Lower leg skin (tissue), 4 donors: ENCODE results near the gene EPHA4. TPM values are rescaled to one million over a fixed set of nuclear protein-coding genes. Genes with fewer than 3 reads are reported as not detected.

Source experiments
- DNase-seq, 2 donors: peaks; one replicate each; pipeline ENCODE4 v3.0.0-alpha.2; 2019; ENCODE audit warnings: low spot score in 2 of 2
- H3K4me3 ChIP-seq: fragments of 200-600 bp; sonication (generic); 2 replicates; pipeline ENCODE4 v1.5.1; 2017; ENCODE audit warnings: mild to moderate bottlenecking, low read depth; ENCODE audit not compliant: poor library complexity, severe bottlenecking
- POLR2A ChIP-seq, 2 donors: fragments of 450-650 bp; IDR thresholded peaks; one replicate each; pipeline ENCODE4 v1.6.1; 2016 to 2017; ENCODE audit warnings: antibody characterized with exemption in 2 of 2, mild to moderate bottlenecking in 1 of 2, moderate library complexity in 1 of 2
- WGBS, 2 donors: methylation state at CpG; one replicate each; pipeline ENCODE4 v1.1.5; 2018; 5-methylcytosine and 5-hydroxymethylcytosine counted together
- intact Hi-C: fragments of 100-400 bp; cut with DNase I; formaldehyde crosslinking; loops from one replicate; pipeline ENCODE4 v1.15.0; 2023; ENCODE audit warnings: low total_unique reads
- total RNA-seq, 4 donors: library from RNA; depleted of rRNA; stranded (reverse); fragments of >200 nt; gene quantifications; one replicate each; pipeline ENCODE4 v1.1.0, GENCODE V29; 2016
- TF ChIP-seq, protein P1 (sequence below), 3 donors: fragments of 450-650 bp; IDR thresholded peaks; one replicate each; pipeline ENCODE4 v1.5.1; 2016; ENCODE audit warnings: antibody characterized with exemption in 3 of 3, mild to moderate bottlenecking in 3 of 3, moderate library complexity in 2 of 3

The EPHA4 gene
- total RNA-seq, 4 donors from 2014 or later, result 35.2 to 63.1 (median 53.7) TPM

DNA sequence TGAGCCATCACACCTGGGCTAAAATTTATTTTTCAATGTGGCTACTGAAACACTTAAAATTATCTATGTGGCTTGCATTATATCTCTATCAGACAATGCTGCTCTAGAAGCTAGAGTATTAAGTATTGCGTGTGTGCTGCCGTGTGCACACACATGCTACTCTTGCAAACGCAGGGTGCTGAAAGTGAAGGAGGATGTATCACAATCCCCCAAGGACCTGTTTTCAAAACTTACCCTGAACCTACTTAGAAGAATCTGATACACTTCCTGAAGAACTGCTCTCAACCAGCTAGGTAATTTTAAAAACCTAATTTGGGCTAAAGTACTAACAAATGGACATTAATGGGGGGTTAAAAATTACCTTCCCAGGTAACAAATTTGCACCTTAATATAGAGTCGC lies 66.5 kb downstream of the EPHA4 start:
- TF ChIP-seq POLR2A (IDR thresholded peaks at IDR 0.05), result no peak
- TF ChIP-seq, protein P1, sequence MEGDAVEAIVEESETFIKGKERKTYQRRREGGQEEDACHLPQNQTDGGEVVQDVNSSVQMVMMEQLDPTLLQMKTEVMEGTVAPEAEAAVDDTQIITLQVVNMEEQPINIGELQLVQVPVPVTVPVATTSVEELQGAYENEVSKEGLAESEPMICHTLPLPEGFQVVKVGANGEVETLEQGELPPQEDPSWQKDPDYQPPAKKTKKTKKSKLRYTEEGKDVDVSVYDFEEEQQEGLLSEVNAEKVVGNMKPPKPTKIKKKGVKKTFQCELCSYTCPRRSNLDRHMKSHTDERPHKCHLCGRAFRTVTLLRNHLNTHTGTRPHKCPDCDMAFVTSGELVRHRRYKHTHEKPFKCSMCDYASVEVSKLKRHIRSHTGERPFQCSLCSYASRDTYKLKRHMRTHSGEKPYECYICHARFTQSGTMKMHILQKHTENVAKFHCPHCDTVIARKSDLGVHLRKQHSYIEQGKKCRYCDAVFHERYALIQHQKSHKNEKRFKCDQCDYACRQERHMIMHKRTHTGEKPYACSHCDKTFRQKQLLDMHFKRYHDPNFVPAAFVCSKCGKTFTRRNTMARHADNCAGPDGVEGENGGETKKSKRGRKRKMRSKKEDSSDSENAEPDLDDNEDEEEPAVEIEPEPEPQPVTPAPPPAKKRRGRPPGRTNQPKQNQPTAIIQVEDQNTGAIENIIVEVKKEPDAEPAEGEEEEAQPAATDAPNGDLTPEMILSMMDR (IDR thresholded peaks at IDR 0.05), result no peak
- intact Hi-C loops, result no loop called here
- H3K4me3 ChIP-seq, result no peak overlapping the region
- WGBS, 2 donors, result 95 to 97% methylated on average over 4 of the region's 4 CpGs
- no peak for DNase-seq

DNA sequence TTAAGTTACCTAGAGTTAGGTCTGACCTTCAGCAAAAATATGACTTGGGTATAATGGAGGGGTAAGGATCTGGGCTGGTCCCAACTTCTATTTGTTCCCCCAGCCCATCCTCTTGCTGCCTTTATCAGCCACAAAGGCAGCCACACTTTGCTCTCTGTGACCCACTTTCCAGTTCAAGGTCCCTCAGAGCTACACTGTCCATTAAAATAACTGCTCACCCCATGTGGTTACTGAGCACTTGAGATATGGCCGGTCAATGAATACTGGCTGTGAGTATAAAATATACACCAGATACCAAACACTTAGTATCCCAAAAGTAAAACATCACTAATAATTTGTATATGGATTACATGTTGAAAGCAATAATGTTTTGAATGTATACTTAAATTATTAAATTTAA lies 67.2 kb downstream of the EPHA4 start:
- no peak overlapping the region for H3K4me3 ChIP-seq
- no peak for TF ChIP-seq POLR2A (IDR thresholded peaks at IDR 0.05)
- TF ChIP-seq, protein P1 (IDR thresholded peaks at IDR 0.05), result no peak
- no peak for DNase-seq
- WGBS, 2 donors, result 97 to 100% methylated on average over 1 of the region's 1 CpG
- intact Hi-C loops, result no loop called here

DNA sequence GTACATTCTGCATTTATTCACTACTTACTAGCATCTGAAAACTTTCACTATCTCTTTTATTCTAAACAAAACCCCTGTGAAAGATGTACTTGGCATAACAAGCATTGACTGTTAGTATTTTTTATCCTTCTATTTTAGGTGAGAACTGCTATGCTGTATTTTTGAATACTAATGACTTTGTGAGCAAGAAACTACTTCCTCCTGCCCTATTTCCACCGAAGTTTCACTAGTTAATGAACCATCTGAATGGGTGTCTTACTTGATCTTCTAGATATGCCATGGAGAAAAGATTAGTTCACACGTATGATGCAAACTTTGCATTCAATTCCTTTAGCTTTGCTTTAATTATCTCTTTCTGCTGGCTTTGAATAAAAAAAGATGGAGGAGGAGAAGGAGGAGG lies 68.1 kb downstream of the EPHA4 start:
- no peak for DNase-seq
- 32 to 51% methylated on average over 2 of the region's 2 CpGs for whole genome bisulfite sequencing, 2 donors
- intact Hi-C loops, result no loop called here
- H3K4me3 ChIP-seq, result no peak overlapping the region
- no peak for TF ChIP-seq POLR2A (IDR thresholded peaks at IDR 0.05)
- TF ChIP-seq, protein P1 (IDR thresholded peaks at IDR 0.05), result no peak

- TF ChIP-seq, protein P1 (IDR thresholded peaks at IDR 0.05), result no peak
- TF ChIP-seq POLR2A (IDR thresholded peaks at IDR 0.05), result no peak
- 47 to 55% methylated on average over 8 of the region's 8 CpGs for WGBS, 2 donors
- intact Hi-C loops, result no loop called here
- no peak overlapping the region for H3K4me3 ChIP-seq
- DNase-seq, result no peak
Measured at GRCh38 chr2:221502270-221503010, 69.7 kb downstream of the EPHA4 start.

DNA sequence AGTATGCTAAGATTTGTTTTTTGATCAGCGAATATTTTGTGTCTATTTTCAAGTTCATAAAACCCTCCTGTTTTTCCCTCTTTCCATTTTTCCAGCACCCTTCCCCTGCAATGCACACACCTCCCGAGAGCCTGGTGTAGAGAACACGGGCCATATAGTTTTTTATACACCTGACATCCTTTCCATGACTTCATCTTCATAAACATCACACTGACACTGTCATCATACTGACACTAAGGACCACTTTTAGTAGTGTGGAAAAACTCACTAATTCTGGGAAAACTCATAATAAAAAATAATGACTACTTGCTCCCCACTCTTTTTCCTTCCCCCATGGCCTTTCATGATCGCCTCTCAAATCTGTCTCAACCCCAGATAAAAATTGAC lies 70.2 kb downstream of the EPHA4 start:
- intact Hi-C loops, result no loop called here
- DNase-seq, result no peak
- WGBS, 2 donors, result 58 to 92% methylated on average over 4 of the region's 4 CpGs
- H3K4me3 ChIP-seq, result no peak overlapping the region
- TF ChIP-seq, protein P1 (IDR thresholded peaks at IDR 0.05), result no peak
- no peak for TF ChIP-seq POLR2A (IDR thresholded peaks at IDR 0.05)
